Inflammatory macrophage treated with lipopolysaccharide for 1 hour (primary cell): ENCODE results near the gene USF2.
"Not testable (repeated sequence)": the region's sequence is repeated elsewhere in the genome, so short reads cannot be mapped to it uniquely, and the experiment has no call there.

Experiments used
- DNase-seq, 2 donors: peaks; one replicate each; pipeline ENCODE4 v3.0.0-alpha.2; 2020 to 2022

USF2 gene, protein sequence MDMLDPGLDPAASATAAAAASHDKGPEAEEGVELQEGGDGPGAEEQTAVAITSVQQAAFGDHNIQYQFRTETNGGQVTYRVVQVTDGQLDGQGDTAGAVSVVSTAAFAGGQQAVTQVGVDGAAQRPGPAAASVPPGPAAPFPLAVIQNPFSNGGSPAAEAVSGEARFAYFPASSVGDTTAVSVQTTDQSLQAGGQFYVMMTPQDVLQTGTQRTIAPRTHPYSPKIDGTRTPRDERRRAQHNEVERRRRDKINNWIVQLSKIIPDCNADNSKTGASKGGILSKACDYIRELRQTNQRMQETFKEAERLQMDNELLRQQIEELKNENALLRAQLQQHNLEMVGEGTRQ

DNA sequence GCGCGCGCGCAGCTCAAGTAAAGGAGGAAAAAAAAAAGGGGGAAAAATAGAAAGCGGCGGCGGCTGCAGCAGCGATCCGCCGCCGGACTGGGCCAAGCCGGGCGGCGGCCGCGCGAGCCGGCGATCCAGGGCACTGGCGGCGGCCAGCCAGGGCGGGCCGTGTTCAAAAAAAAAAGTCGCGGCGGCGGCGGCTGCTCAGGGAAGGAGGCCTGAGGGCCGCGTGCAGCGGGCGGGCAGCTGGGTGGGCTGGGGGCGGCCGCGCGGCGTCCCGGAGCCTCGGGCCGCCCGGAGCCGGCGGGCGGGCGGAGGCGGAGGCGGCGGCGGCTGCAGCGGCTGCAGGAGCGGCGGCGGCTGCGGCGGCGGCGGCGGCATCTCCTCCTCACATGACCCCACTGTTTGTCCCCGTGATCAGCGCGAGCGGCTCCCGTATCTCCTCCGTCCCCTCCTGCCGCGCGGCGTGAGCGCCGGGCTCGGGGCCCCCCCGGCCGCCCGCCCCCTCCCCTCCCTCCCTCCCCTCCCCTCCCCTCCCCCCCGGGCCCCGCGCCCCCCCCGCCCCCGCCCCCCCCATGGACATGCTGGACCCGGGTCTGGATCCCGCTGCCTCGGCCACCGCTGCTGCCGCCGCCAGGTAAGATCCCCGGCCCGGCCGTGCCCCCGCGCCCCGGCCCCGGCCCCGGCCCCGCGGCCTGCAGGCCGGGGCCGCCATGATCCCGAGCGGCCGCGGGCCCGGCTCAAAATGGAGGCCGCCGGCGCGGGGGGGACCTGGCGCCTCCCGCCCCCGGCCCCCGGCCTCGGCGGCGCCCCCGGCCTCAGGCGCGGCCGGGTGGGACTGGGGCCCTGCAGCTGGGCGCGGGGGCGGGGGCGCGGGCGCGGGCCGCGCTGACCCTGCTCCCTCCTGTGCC lies at the start of gene USF2:
TSS of gene USF2 (plus strand) at position 427 of the 902 bp plus-strand sequence. CDS start at position 567, 140 bp downstream.
- DNase-seq = peak; percentile 43 to 55

DNA sequence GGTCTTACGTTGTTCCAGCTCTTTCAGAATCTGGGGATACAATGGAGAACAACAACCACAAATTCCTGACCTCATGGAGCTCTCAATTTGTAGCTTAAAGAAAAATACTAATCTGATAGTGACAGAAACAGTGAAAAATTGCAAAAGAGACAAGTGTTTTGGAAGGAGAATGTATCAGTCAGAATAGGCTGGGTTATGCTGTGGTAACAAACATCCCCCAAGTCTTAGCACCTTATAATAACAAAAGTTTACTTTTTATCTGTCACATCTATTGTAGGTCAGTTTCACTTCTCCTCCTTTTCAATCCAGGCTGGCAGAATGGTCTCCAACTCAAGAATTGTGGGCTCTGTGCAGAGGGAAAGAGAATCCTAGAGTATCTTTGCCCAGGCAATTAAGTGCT lies 49.8 kb upstream of the USF2 start:
- DNase-seq = no peak

DNA sequence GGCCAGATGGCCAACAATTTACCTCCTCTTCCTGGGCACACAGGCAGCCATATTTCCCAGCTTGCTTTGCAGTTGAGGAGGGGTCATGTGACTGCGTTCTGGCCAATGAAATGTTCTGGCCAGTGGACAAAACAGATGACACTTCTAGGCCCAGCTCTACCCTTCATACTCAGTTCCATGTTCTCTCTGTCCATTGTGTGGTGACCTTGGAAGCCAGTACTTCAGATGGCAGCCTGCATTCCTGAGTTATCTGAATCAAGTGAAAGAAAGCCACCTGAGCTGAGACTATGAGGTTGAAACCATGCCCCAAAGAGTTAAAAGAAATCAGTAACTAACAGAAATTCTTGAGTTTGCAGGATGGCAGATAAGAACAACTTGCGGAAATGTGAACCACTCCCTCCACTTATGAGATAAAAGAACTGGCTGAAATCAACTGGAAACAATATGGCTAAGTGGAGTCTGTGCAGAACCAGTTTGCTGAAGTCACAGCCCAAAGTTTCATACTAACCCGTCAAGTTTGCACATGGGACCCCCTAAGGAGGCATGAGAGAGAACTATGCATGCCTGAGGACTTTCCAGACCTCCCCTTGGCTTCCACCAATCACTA lies 48.3 kb upstream of the USF2 start:
- DNase-seq = no peak

DNA sequence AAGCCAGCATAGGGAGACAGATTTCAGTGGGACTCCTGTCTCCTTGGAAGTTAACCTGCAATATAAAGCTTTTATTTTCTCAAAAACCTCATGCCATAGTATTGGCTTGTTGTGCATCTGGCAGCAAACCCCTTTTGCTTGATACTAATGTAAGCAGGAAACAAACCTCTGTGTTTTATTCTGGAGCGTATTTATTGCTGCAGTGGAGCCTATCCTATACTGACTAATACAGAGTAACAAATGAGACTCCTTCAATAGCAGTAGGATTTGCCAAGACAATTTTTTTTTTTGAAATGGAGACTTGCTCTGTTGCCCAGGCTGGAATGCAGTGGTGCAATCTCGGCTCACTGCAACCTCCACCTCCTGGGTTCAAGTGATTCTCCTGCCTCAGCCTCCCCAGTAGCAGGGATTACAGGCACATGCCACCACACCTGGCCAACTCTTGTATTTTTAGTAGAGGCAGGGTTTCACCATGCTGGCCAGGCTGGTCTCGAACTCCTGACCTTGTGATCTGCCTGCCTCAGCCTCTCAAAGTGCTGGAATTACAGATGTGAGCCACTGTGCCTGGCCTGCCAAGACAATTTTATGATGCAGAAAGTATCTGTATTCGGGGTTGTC lies 47.7 kb upstream of the USF2 start:
- DNase-seq = not testable (repeated sequence)

DNA sequence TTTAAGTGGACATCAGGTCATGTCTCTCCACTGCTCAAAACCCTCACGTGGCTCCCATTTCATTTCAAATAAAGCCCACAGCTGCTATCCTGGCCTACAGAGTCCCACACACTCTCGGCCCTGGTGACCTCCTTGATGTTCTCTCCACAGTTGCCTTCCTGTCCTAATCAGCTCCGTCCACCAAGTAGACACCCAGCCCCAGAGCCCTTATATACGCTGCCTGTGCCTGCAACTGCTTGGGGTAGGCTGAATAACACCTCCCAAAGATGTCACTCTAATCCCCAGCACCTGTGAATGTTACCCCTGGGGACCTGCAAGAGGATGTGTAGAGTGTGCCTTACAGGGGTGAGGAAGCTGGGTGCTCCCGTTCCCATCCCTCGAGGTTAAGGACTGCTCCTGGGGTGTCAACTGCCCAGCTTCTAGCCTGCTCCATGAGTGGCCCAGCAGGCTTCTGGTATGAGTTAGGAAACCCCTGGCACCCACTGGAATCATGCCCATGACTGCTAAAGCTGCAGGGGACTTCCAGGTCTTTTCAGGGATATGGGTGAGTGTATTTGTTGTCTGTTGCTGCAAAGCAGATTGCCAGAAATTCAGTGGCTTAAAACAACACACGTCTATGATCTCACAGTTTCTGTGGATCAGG lies 46.3 kb upstream of the USF2 start:
- DNase-seq = peak; percentile 33 to 75

DNA sequence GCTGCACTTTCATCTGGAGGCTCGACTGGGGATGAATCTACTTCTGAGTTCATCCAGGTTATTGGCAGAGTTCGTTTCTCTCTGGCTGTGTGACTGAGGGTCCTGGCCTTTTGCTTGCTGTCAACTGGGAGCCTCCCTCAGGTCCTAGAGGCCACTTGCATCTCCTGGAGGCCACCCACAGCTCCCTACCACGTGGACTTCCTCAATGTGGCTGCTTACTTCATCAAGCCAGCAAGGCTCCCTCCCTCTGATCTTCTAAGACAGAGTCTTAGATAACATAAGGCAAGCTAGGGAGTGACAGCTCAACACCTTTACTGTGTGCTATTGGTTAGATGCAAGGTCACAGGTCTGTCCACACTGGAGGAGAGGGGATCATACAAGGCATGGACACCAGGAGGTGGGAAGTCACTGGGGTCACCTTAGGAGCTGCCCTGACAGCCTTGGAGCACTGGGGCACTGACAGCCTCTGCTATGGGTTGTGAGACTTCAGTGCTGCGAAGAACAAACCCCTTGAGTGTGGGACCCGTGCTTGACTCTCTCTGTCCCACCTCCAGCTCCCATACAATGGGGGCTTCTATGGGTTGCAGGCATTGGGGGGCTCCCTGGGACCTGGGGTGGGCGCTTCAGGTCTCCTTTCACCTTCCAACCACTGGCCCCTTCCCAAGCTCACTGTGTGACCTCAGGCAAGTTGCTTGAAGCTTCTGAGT lies 45.5 kb upstream of the USF2 start:
- peak; percentile 72 to 86 for DNase-seq

DNA sequence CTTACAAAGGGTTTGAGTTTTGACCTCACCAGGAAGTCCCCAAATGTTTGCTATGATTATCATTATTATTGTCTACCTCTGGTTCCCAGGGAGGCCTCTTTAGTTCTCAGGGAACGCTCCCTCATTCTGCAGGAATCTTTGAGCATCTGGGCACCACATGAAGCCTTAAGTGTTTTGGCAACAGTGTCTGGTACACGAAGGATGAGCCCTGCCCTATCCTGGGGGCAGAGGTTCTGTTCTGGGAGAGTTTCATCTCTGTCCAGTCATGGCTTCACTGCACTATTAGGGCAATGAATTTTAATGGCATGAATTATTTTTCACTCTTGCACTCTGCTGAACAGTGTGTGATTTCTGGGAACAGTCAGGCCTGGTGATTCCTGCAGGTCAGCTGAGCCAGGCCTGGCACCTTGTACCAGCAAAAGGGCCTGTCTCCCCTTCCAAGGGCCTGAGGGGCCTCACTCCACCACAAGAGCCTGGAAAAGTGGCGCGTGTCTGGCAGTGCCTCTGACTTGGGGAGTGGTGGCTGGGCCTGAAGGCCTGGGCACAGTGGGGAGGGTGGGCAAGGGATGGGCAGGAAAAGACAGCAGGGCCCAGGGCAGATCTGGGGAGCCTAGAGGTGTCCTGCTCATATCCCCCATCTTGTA lies 44.8 kb upstream of the USF2 start:
- no peak for DNase-seq

DNA sequence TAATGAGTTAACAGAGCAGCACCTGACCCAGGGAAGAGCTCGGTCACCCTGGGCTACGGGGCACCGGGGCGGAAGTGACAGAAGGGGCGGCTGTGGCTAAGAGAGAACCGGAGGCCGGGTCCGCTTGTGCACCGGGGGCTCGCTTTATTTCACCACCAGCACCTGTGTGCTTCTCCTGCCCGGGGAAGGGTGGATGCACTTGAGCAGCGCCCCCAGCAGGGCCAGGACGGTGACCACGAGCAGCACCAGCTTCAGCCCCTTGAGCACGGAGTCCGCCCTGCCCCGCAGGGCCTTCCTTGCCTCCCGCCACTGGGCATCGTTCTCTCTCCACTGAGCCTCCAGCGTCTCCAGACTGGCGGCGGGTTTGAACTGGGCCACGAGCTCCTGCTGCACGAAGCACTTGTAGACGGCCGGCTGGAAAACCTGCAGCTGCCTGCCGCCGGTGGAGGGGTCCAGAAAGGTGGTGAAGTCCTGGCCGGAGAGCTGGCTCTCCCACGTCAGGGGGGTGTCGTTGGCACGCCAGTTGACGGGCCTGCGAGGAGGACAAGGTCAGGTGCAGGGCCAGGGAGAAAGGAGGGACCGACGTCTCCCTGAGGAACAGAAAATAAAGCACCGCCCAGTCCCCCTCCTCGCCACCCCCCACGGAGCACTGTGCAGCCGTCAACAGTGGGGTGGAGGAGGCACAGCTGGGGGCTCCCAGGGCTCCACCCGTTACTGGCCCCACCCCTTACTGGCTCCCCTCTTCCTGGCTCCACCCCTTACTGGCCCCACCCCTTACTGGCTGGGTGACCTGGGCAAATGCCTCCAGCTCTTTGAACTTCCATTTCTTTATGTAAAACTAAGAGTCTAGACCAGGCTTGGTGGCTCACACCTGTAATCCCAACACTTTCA lies 43.8 kb upstream of the USF2 start:
- no peak for DNase-seq

DNA sequence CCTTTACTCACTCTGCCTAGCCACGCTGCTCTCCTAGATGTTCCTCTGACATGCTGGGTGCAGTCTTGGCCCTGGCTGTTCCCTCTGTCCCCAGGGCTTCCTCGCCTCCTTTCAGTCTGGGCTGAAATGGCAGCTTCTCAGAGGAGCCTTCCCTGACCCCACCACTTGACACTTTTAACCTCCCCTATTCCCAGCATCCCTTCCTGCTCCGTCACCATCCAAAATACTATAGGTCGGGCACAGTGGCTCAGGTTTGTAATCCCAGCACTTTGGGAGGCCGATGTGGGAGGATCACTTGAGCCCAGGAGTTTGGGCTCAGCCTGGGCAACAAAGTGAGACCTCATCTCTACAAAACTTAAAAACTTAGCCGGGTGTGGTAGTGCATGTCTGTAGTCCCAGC lies 42.8 kb upstream of the USF2 start:
- DNase-seq = no peak

DNA sequence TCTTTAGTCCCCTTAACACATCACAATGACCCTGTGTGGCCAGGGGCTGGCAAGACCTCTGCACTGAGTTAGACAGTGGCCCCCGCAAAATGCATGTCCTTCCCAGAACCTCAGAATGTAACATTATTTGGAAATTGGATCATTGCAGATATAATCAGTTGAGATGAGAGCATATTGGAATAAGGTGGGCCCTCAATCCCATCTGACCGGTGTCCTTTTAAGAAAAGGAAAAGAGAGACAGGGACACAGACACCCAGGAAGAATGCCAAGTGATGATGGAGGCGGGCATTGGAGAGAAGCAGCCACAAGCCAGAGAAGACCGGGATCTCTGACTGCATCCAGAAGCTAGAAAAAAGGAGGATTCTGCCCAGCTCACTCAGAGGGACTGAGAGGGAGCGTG lies 42.0 kb upstream of the USF2 start:
- no peak for DNase-seq

DNA sequence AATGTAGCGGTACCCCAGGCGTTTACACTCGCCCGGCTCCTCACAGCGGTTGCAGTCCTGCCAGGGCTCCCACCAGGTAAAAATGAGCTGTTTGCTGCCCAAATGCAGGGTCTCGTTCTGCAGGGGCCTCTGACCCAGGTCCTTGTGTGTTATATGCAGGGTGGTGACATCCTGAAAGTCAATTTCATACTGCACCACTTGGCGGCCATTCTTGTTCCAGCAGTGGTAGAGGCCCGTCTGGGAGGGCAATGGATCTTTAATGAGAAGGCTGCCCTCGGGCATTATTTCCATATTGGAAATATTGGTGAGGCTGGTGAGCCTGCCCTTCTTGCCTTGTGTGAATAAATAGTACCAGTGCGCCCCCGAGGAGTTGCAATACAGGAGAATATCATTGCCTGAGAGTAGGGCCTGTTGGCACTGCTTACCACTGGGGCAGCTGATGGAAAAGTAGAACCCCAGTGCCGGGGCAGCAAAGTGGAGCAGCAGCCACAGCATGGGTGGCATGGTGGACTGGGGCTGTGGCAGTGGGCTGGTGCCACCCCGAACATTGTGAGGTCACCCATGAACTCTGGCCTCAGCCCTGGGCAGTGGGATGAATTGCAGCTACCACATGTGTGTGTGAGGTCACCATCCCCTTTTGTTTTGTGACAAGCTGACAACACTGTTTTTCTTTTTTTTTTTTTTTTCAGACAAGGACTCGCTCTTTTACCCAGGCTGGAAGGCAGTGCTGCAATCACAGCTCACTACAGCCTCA lies 40.4 kb upstream of the USF2 start, which contains the start of gene FAM187B:
TSS of gene FAM187B (minus strand) at position 563 of the 754 bp plus-strand sequence. CDS start at position 504, 59 bp downstream.
- DNase-seq = peak; percentile 61 to 93

DNA sequence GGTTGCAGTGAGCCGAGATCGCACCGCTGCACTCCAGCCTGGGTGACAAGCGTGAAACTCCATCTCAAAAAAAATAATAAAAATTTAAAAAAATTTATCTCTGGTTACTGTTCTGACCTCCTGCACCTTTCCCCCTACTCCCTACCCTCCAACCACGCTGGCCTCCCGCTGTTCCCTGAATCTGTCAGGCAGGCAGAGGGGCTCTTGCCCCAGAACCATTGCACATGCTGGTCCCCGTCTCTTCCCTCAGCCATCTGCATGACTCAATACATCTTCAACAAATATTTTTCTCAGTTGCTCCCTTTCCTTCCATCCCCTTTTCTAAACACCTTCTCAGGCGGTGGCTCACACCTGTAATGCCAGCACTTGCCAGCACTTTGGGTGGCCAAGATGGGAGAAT lies 39.2 kb upstream of the USF2 start:
- no peak for DNase-seq

DNA sequence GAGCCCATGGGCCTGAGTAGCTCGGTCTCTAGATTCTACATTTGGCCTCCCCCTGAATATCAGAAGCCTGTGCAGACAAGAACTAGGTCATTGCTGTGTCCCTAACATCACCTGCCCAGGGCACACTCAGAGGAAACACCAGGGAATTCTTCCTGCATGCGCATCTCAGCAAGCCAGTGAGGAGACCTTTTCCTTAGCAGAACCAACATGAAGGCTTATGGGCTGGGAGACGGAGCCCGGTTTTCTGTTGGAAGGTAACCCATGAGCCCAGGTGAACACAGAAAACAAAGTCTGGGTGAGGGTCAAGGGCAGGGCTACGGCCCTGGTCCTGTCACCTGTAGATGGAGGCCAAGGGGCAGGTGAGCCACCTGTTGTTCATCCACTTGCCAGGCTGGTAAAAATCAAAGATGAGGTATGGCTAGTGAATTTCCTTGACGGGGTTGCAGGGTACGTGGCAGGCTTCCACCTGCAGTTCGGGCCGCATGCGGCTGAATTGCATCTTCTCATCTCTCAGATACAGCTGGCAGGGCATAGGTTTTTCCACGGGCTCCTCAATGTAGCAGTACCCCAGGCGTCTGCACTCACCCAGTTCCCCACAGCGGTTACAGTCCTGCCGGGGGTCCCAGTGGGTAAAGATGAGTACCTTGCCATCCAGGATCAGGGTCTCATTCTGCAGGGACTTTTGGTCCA lies 36.7 kb upstream of the USF2 start:
- DNase-seq = no peak

DNA sequence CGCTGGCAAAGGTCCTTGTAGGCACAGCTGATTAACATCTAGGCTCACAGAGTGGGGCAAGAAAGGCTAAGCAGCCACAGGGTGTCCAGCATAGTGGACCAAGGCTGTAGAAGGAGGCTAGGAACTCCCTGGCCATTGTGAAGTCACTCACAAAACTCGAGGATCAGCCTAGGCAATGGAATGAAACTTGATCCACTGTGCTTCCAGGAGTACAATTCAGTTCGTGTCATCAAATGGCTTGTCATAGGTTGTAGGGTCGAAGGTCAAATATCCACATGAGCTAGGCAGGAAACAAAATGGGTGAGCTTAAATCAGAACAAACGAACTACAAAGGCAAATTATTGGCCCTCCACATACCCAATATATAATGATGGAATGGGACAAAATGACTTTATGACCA lies 35.9 kb upstream of the USF2 start:
- no peak for DNase-seq

DNA sequence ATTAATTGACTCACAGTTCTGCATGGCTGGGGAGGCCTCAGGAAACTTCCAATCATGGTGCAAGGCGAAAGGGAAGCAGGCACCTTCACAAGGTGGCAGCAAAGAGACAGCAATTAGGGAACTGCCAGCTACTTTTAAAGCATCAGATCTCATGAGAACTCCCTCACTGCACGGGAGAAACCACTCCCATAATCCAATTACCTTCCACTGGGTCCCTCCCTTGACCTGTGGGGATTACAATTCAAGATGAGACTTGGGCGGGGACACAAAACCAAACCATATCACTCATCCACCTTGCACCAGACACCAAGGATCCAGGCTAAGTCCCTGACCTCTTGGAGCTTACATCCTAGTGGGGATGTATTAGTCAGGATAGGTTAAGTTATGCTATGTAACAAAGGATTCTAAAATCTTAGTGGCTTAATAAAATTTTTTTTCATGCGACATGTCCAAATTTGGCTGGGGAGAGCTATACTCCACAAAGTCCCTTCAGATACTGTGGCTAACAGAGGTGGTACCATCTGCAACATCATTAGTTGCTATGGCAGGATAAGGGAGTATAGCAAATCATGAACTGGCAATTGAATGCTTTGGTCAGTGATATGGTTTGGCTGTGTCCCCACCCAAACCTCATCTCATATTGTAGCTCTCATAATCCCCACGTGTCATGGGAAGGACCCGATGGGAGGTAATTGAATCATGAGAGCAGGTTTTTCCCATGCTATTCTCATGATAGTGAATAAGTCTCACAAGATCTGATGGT lies 31.9 kb upstream of the USF2 start:
- peak in 1 of 2 donors; percentile 45 for DNase-seq

DNA sequence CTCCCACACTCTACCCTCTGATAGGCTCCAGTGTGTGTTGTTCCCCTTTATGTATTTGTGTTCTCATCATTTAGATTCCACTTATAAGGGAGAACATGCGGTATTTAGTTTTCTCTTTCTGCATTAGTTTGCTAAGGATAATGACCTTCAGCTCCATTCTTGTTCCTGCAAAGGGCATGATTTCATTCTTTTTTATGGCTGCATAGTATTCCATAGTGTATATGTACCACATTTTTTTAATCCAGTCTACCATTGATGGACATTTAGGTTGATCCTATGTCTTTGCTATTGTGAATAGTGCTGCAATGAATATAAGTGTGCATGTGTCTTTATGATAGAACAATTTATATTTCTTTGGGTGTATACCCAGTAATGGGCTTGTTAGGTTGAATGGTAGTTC lies 29.2 kb upstream of the USF2 start:
- DNase-seq = not testable (repeated sequence)

DNA sequence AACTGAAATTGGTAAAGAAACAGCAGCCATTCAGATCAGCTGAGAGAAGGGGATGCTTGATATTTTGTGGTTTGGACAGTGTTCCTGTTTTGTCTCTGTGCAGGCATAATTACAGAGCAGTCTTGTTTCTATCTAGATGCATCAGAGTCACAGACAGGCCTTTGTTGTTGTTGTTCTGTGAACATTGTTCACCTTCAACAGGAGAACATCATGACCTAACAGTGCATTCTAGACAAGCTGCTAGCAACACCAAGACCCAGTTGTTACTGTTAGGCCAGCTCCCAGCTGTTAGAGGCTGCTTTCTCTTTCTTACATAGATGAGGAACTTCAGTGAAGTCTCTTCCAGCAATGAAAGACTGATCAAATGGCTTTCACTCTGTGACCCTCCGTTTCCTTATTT lies 28.4 kb upstream of the USF2 start:
- DNase-seq = peak in 1 of 2 donors; percentile 44

DNA sequence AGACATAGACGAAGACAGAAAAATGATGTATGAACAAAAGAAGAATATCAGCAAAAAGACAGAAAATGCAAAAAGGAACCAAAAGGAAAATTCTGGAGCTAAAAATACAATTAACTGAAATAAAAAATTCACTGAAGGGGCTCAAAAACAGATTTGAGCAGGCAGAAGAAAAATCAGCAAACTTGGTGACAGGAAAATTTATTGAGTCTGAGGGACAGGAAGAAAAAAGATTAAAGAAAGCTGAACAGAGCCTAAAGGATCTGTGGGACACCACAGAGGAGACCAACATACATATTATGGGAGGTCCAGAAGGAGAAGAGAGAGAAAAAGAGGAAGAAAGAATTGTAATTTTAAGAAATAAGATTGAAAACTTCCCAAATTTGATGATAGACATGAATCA lies 27.3 kb upstream of the USF2 start:
- DNase-seq = no peak
